Activated CD4-positive, alpha-beta T cell treated with anti-CD3 and anti-CD28 coated beads, Interleukin-2, amount 10 ng/mL, durations not matched to agents 7 days and 5 days (primary cell): ENCODE measurements around the gene KBTBD12. TPM values are rescaled to one million over a fixed set of nuclear protein-coding genes. Genes with fewer than 3 reads are reported as not detected.

Experiments used
- CTCF ChIA-PET: fragments of 350-600 bp; sonication (Branson Sonifier 250); formaldehyde crosslinking; loops from one replicate; lab custom pipeline; 2021; ENCODE audit warnings: antibody characterized with exemption; lab: Charles Lee
- POLR2A ChIA-PET: fragments of 350-600 bp; sonication (Branson Sonifier 250); formaldehyde crosslinking; loops from one replicate; lab custom pipeline; 2021; ENCODE audit warnings: antibody characterized with exemption; lab: Charles Lee
- DNase-seq: peaks from one replicate; pipeline ENCODE4 v3.0.0-alpha.2; 2020
- H3K27ac Mint-ChIP-seq: one replicate; pipeline ENCODE4 v1.8.0; 2021; ENCODE audit warnings: mild to moderate bottlenecking, moderate library complexity, mixed read lengths
- H3K27me3 Mint-ChIP-seq: one replicate; pipeline ENCODE4 v1.8.0; 2021; ENCODE audit warnings: mixed read lengths
- H3K36me3 Mint-ChIP-seq: one replicate; pipeline ENCODE4 v1.8.0; 2021; ENCODE audit warnings: low read depth, mixed read lengths
- H3K4me1 Mint-ChIP-seq: one replicate; pipeline ENCODE4 v1.8.0; 2021; ENCODE audit warnings: mixed read lengths
- H3K4me3 Mint-ChIP-seq: one replicate; pipeline ENCODE4 v1.8.0; 2021; ENCODE audit warnings: mild to moderate bottlenecking, moderate library complexity, mixed read lengths
- H3K9me3 Mint-ChIP-seq: one replicate; pipeline ENCODE4 v1.8.0; 2021; ENCODE audit warnings: mixed read lengths
- total RNA-seq, 2 experiments: library from RNA; stranded (reverse); gene quantifications; one replicate each; pipeline ENCODE4 v1.2.3, GENCODE V29; 2021

The KBTBD12 gene
- total RNA-seq, 2 experiments from 2014 or later, result not detected

GRCh38 chr3:128036119-128036518 lies 121.1 kb downstream of the KBTBD12 start:
- POLR2A ChIA-PET, result no interaction called here
- no peak overlapping the region for H3K27ac Mint-ChIP-seq
- peaks cover 26% of the 10 kb centered on the region for H3K27me3 Mint-ChIP-seq
- DNase-seq, result no peak
- CTCF ChIA-PET, result no interaction called here
- no peaks in the 10 kb centered on the region for H3K4me1 Mint-ChIP-seq
- no peak overlapping the region for H3K4me3 Mint-ChIP-seq
- no peaks in the 10 kb centered on the region for H3K9me3 Mint-ChIP-seq
- H3K36me3 Mint-ChIP-seq, result no peaks in the 10 kb centered on the region

Other genes starting within 250 kb of the KBTBD12 start
- 10 to 100 TPM; 24.3 to 29.5 TPM for gene ABTB1, start 242.3 kb upstream of the KBTBD12 start, total RNA-seq
- under 1 TPM; 0.10 to 0.25 TPM for gene MGLL, start 92.7 kb upstream of the KBTBD12 start, total RNA-seq
- gene SEC61A1, start 137.2 kb downstream of the KBTBD12 start, total RNA-seq, result 100 to 1,000 TPM; 159 to 167 TPM
- 10 to 100 TPM; 58.3 to 58.7 TPM for gene RUVBL1, start 208.6 kb downstream of the KBTBD12 start, total RNA-seq
- gene EEFSEC, start 238.2 kb downstream of the KBTBD12 start, total RNA-seq, result 10 to 100 TPM; 16.6 to 17.1 TPM